ENCODE data around the gene BCL11A.

The BCL11A gene

DNA sequence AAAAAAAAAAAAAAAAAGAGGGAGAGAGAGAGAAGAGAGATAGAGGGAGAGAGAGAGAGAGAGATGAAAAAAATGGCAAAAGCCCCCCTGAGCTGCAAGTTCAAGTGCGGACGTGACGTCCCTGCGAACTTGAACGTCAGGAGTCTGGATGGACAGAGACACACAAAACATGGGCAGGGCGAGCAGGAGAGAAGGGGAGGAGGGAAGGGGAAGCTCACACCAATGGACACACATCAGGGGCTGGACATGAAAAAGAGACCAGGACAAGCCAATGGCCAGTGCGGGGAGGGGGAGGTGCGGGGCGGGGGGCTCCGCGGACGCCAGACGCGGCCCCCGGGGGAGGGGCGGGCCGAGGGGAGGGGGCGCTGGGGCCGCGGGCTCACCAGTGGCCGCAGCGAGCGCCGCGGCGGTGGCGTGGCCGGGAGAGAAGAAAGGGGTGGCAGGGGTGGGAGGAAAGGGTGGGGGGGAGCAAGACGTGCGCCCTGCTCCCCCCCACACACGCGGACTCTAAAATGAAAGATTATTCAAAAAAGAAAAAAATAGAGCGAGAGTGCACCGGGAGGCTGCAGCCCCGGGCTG, at the start of gene BCL11A:
TSS of gene BCL11A (minus strand) at position 160 of the 579 bp plus-strand sequence. CDS start 384 bp downstream, outside the sequence.
- Mint-ChIP-seq H3K4me3 (peak within 1 kb of the TSS; percentile 97), H3K4me1 (peaks cover 23% of the 10 kb centered on the region), H3K36me3 (peaks cover 19% of the 10 kb centered on the region), H3K27ac (peak within 1 kb of the TSS; percentile 90), H3K9me3 (no peaks in the 10 kb centered on the region), H3K27me3 (no peaks in the 10 kb centered on the region)
- peak; percentile 22 for ATAC-seq

DNA sequence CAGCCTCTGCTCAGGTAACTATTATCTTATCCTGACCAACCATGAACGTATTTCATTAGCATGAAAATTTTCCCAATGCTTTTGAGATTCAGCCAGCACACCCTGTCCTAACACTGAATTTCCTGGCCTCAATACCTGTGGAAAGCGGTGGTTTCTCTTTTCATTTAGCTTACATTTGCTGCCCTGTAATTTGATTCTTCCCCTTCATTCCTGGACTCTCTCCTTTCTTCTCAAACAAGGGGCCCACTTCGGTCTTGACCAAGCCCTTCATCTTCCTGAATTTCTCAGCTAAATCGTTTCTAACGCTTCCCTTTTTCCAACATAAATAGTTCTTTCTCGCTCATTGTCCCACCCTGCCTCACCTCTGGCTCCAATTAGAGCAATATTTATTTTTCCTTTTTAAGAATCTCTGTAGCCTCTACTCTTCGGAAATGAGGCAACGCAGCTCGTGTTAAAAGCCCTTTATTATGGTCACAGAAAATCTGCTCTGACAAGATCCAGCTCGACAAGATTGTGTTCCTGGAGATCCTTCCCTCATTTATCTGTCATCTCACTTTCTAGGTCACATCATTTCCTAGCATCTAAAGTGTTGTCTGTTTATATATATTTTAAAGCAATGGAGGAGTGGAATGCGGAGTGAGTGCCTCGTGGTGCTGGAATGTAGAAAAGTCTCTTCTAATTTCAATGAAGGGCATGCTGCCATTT, 49.5 kb upstream of the BCL11A start:
- Mint-ChIP-seq H3K4me1 (peaks cover 6% of the 10 kb centered on the region), H3K27me3 (peaks cover 14% of the 10 kb centered on the region), H3K27ac (no peak overlapping the region), H3K4me3 (no peak overlapping the region), H3K36me3 (no peaks in the 10 kb centered on the region), H3K9me3 (peaks cover 2% of the 10 kb centered on the region)
- ATAC-seq, result no peak

DNA sequence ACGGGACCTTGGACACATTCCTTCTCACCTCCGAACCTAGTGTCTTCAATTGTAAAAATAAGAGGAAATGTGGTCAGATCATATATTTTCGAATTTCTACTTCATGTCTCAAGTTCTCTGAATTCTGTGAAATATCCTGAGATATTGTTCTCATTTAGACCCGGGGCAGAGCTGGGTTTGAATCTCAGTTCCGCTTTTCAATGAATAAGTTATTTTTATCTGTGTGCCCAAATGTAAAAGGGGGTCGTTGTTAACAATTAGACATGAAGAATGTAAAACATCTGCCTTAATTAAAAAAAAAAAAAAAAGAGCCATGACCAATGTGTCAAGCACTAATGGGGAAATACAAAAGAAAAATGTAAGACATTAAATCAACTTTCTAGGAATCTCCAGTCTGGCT, 48.9 kb upstream of the BCL11A start:
- peaks cover 14% of the 10 kb centered on the region for H3K27me3 Mint-ChIP-seq
- ATAC-seq, result no peak
- no peak overlapping the region for H3K27ac Mint-ChIP-seq
- H3K4me3 Mint-ChIP-seq, result no peak overlapping the region
- peaks cover 6% of the 10 kb centered on the region for H3K4me1 Mint-ChIP-seq
- no peaks in the 10 kb centered on the region for H3K36me3 Mint-ChIP-seq
- H3K9me3 Mint-ChIP-seq, result peaks cover 2% of the 10 kb centered on the region

DNA sequence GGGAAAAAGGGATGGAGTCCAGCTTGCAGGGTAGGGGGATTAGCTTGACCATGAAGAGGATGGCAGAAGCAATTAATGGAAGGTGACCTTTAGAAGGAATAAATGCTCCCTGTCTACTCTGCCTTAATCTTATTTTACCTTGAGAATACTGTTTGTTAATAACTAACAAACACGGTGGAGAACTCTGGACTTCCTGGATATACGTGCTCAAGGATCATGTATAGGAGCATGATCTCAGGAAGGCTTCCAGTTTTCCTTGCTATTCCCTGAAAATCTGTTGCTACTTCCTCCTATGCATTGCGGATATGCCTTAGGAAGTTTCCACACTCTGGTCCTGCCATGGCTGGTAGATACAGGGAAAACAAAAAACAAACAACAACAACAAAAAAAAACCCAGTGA, 44.8 kb upstream of the BCL11A start:
- H3K4me1 Mint-ChIP-seq, result peaks cover 6% of the 10 kb centered on the region
- no peak overlapping the region for H3K27ac Mint-ChIP-seq
- H3K9me3 Mint-ChIP-seq, result peaks cover 2% of the 10 kb centered on the region
- no peak for ATAC-seq
- H3K36me3 Mint-ChIP-seq, result no peaks in the 10 kb centered on the region
- no peaks in the 10 kb centered on the region for H3K27me3 Mint-ChIP-seq
- H3K4me3 Mint-ChIP-seq, result no peak overlapping the region

DNA sequence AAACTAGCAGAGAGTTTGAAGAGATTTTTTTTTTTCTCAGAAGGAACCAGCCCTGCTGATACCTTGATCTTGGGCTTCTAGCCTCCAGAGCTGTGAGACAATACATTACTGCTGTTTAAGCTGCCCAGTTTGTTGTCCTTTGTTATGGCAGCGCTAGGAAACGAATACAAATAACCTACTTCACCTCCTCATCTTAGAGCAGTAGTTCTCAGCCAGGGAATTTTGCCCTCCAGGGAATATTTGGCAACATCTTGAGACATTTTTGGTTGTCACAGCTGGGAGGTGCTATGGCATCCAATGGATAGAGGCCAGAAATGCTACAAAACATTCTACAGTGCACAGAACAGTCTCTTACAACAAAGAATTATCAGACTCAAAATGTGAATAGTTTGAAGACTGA, 43.9 kb upstream of the BCL11A start:
- no peak for ATAC-seq
- H3K9me3 Mint-ChIP-seq, result peaks cover 7% of the 10 kb centered on the region
- no peak overlapping the region for H3K4me3 Mint-ChIP-seq
- H3K36me3 Mint-ChIP-seq, result peaks cover 5% of the 10 kb centered on the region
- no peak overlapping the region for H3K27ac Mint-ChIP-seq
- H3K27me3 Mint-ChIP-seq, result peaks cover 6% of the 10 kb centered on the region
- H3K4me1 Mint-ChIP-seq, result no peaks in the 10 kb centered on the region

DNA sequence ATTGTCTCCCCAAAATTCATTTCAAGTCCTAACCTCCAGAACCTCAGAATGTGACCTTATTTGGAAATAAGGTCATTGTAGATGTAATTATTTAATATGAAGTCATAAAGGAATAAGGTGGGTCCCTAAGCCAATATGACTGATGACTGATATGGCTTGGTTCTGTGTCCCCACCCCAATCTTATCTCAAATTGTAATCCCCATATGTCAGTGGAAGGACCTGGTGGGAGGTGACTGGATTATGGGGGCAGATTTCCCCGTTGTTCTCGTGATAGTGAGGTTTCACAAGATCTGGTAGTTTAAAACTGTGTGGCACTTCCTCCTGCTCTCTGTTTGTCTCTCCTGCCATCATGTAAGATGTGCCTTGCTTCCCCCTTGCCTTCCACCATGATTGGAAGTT, 43.0 kb upstream of the BCL11A start:
- Mint-ChIP-seq H3K9me3 (peaks cover 11% of the 10 kb centered on the region), H3K27me3 (peaks cover 15% of the 10 kb centered on the region), H3K27ac (no peak overlapping the region), H3K4me1 (no peaks in the 10 kb centered on the region), H3K4me3 (no peak overlapping the region), H3K36me3 (peaks cover 11% of the 10 kb centered on the region)
- ATAC-seq, result no peak

DNA sequence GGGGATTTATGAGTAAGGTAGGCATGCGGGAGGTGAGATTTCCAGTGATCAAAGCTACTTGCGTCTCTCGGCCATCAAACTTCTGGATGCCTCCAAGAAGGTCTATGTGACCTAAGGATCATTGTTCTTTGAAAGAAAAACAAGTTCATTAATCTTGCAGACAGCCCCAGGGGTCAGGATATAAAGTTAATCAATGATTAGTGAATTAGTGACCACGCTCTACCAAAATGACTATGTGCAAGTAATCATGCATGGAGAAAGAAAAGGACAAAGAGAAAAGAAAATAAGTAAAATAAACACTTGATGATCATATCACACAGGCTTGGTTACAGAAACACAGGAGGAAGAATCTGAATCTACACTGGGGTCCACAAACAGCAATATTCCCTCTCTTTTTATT, 42.5 kb upstream of the BCL11A start:
- no peak for ATAC-seq
- peaks cover 11% of the 10 kb centered on the region for H3K36me3 Mint-ChIP-seq
- H3K27me3 Mint-ChIP-seq, result peaks cover 17% of the 10 kb centered on the region
- no peak overlapping the region for H3K27ac Mint-ChIP-seq
- H3K4me1 Mint-ChIP-seq, result no peaks in the 10 kb centered on the region
- H3K4me3 Mint-ChIP-seq, result no peak overlapping the region
- peaks cover 11% of the 10 kb centered on the region for H3K9me3 Mint-ChIP-seq

DNA sequence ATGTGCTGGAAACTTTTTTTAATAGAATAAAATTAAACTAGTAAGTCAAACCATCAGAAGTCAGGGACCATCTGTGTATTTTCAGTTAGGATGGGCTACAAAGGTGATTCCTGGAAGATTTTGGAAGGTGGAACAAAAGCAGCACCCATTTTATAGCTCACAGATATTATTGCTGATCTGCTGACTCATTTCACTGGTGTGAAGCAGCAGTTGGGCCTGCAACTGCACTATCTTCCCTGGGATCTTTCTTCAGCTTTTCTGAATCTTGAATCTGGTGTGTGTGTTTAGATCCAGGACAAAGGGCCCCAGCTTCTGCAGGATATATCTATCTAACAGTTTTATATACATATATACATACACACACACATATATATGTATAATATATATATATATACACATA, 35.6 kb upstream of the BCL11A start:
- Mint-ChIP-seq H3K27me3 (peaks cover 46% of the 10 kb centered on the region), H3K27ac (no peak overlapping the region), H3K4me1 (no peaks in the 10 kb centered on the region), H3K9me3 (peaks cover 9% of the 10 kb centered on the region), H3K36me3 (peaks cover 11% of the 10 kb centered on the region), H3K4me3 (no peak overlapping the region)
- ATAC-seq, result no peak

DNA sequence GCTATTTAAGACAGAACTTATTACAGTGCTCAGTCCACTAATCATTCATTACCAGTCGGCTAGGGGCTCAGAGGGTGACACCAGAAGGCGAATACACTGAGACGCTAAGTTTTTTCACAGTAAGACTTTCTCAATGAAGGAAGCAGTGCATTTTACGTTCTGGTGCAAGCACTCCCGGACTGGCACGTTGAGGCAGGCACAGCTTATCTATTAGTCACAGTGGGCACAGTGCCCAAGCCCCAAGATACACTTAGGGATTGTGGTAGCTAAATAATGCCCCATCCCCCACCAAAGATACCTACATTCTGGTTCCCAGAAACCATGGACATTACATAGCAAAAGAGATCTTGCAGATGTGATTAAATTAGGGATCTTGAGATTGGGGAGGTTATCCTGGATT, 32.6 kb upstream of the BCL11A start:
- H3K36me3 Mint-ChIP-seq, result no peaks in the 10 kb centered on the region

DNA sequence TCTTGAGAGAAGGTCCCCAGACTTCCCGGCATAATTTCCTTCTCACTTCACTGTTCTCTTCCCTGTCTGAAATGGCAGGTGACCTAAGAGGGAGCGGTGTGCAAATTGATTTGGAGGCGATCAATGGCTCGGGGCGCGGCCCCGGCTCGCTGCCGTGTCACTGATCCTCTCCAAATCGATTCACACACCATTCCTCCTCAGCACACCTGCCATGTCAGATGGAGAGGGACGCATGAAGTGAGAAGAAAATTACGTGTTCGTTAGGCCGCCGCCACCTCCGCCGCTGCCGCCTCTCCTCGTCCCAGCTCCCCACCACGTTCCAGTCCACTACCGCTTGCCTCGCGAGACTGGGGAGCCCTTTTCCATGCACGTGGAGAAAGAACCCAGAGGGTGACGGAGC, 31.8 kb upstream of the BCL11A start:
- Mint-ChIP-seq H3K9me3 (no peaks in the 10 kb centered on the region), H3K4me3 (no peak overlapping the region), H3K4me1 (peaks cover 5% of the 10 kb centered on the region), H3K36me3 (no peaks in the 10 kb centered on the region), H3K27ac (no peak overlapping the region), H3K27me3 (peaks cover 39% of the 10 kb centered on the region)
- ATAC-seq, result no peak

More for the DNA sequence above, 32.6 kb upstream of the BCL11A start:
- no peaks in the 10 kb centered on the region for H3K9me3 Mint-ChIP-seq
- no peak overlapping the region for H3K4me3 Mint-ChIP-seq
- no peak overlapping the region for H3K27ac Mint-ChIP-seq
- H3K4me1 Mint-ChIP-seq, result peaks cover 5% of the 10 kb centered on the region
- no peak for ATAC-seq
- peaks cover 41% of the 10 kb centered on the region for H3K27me3 Mint-ChIP-seq

DNA sequence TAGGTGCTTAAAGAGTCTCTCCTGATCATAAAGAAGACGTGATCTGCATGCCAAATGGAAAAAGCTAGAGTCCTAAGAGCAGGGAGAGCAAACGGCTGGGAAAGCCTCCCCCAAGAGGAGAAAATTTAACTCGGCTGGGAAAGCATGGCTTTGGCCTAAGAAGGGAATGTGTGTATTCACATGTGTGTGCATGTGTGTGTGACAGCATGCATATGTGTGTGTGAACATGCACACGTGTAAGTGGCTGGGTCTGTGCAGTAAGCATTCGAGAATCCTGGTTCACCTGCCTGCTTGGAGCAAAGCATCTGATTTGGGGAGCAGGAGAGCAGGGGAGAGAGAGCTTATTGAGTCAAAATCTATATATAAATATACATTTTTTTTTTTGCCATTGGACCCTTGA, 30.1 kb upstream of the BCL11A start:
- Mint-ChIP-seq H3K9me3 (no peaks in the 10 kb centered on the region), H3K4me1 (peaks cover 5% of the 10 kb centered on the region), H3K4me3 (no peak overlapping the region), H3K27ac (no peak overlapping the region), H3K36me3 (no peaks in the 10 kb centered on the region), H3K27me3 (peaks cover 31% of the 10 kb centered on the region)
- no peak for ATAC-seq

DNA sequence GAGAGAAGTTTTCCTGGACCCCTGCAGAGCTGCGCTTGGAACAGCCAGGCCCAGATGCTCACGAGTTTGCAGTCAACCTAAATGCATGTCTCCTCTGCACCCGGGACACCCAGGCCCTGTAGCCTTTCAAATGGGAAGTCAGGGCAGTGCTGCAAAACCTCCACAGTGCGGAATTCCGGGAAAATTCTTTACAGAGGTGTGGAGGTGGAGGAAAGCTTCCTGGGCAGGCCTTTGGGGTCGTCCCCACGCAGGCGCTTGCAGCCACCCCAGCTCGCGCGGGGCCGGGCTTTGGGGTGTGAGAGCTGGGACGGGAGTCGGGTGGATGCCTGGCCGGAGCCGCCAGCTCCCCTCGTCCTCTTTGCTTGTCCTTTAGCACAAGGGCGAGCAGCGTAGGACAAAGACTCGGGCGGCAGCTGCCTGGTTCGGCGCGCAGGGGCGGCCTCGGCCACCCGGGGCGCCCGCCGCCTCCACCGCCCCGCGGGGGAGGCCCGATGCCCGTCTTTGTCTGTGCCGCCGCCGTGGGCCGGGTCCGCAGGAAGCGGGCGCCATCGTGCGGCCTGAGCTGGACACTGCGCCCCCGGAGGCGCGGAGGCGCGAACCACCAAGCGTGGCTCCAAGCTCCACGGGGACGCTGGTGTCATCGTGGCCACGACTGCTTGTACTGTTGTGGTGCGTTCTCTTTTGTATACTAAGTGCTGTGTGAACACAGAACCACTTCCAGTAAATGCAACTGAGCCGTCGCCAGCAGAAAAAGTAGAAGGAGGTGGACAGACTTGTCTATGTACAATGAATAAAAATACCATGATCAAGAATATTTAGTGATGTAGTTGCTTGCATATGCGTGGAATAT, 28.2 kb upstream of the BCL11A start:
- Mint-ChIP-seq H3K9me3 (no peaks in the 10 kb centered on the region), H3K27ac (peak overlapping the region; percentile 49), H3K4me1 (peaks cover 5% of the 10 kb centered on the region), H3K36me3 (no peaks in the 10 kb centered on the region), H3K27me3 (peaks cover 22% of the 10 kb centered on the region), H3K4me3 (peak overlapping the region; percentile 75)
- peak; percentile 95 for ATAC-seq

DNA sequence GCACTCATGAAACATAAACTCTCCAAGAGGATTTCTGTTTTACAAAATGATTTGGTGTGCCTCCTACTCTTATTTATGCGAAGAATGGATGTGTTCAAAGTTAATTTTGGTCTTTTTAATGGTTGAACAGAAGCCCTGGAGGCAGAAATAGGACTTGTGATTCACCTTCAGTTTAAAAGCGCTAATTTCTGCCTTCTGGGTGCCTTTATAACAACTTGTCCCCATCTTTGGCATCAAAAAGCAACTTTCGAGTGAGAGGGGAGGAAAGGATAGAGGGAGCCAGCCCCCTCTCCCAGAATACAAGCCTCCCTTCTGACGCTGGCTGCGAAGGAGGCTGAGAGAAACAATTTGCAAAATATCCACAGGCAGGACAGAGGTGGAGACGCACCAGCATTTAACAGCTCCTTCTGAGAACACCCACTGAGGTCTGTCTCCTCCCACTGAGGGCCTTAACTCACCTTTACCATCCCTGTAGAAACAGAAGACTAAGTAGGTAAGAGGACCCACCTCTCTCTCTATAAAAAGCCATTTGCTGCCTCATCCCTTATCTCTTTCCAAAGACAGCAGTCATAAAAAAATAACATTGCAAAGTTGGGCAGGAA, 24.3 kb upstream of the BCL11A start:
- ATAC-seq, result no peak
- Mint-ChIP-seq H3K27me3 (peaks cover 13% of the 10 kb centered on the region), H3K4me3 (no peak overlapping the region), H3K36me3 (no peaks in the 10 kb centered on the region), H3K9me3 (no peaks in the 10 kb centered on the region), H3K27ac (no peak overlapping the region), H3K4me1 (peaks cover 16% of the 10 kb centered on the region)

DNA sequence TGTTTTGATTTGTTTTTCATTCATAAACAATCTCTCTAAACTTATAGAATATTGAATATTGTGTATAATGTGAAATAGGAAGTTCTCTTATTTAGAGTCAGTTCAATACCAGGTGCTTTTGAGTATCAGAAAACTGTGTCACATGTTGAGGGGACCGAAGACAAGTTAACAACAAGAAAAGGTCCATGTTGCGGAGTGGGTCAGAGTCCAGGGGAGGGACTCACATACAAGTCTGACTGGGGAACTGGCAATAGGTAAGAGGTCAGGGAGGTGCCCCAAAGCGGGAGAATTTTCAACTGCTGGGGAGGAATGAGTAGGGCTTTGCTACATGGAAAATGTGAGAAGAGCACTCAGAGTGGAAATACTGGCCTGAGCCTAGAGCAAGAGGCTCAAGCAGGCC, 19.8 kb upstream of the BCL11A start:
- Mint-ChIP-seq H3K4me1 (peaks cover 10% of the 10 kb centered on the region), H3K27ac (no peak overlapping the region), H3K9me3 (no peaks in the 10 kb centered on the region), H3K4me3 (no peak overlapping the region), H3K36me3 (no peaks in the 10 kb centered on the region), H3K27me3 (peaks cover 26% of the 10 kb centered on the region)
- ATAC-seq, result no peak

DNA sequence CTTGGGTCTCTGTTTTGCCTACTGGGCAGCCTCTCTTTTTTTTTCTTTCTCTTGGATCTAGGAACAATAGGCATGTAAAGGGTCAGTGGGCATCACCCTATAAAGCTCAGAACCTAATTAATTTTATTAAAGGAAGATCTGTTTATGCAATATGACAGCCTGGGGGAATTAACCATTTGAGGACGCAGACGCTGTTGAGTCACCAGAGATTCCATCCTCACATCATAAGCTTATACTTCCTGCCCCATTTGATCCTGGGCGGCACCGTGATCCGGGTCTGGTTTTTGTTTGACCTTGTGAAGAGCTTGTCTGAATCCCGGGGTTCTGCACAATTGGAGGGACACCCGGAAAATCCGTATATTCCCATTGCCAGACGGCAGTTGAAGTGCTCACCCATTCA, 16.8 kb upstream of the BCL11A start:
- H3K36me3 Mint-ChIP-seq, result no peaks in the 10 kb centered on the region
- ATAC-seq, result no peak
- no peak overlapping the region for H3K4me3 Mint-ChIP-seq
- peaks cover 16% of the 10 kb centered on the region for H3K4me1 Mint-ChIP-seq
- peaks cover 26% of the 10 kb centered on the region for H3K27me3 Mint-ChIP-seq
- H3K9me3 Mint-ChIP-seq, result no peaks in the 10 kb centered on the region
- no peak overlapping the region for H3K27ac Mint-ChIP-seq

Data from stimulated activated memory B cell treated with anti-CD40 and anti-IgM and Interleukin-4, amounts not matched to agents 10 μg/mL and 1 μg/mL and 100 μg/mL, for 72 hours (primary cell).